Neural crest cell (in vitro differentiated cells): ENCODE data around the gene CTBP1. TPM values are rescaled to one million over a fixed set of nuclear protein-coding genes. Genes with fewer than 3 reads are reported as not detected.

Source experiments
- DNase-seq: peaks from one replicate; pipeline ENCODE4 v3.0.0; 2021; ENCODE audit warnings: low read depth, mixed read lengths, low spot score
- H3K27ac Mint-ChIP-seq: one replicate; pipeline ENCODE4 v1.8.0; 2021; ENCODE audit warnings: mild to moderate bottlenecking, mixed read lengths; ENCODE audit not compliant: unreplicated experiment
- H3K27me3 Mint-ChIP-seq: 2 replicates; pipeline ENCODE4 v1.8.0; 2021; ENCODE audit warnings: low read depth, mild to moderate bottlenecking, mixed read lengths
- H3K36me3 Mint-ChIP-seq: 2 replicates; pipeline ENCODE4 v1.8.0; 2021; ENCODE audit warnings: low read depth, mild to moderate bottlenecking, mixed read lengths
- H3K4me1 Mint-ChIP-seq: 2 replicates; pipeline ENCODE4 v1.8.0; 2021; ENCODE audit warnings: mixed read lengths
- H3K4me3 Mint-ChIP-seq: one replicate; pipeline ENCODE4 v1.8.0; 2021; ENCODE audit warnings: mild to moderate bottlenecking, mixed read lengths
- H3K9me3 Mint-ChIP-seq: 2 replicates; pipeline ENCODE4 v1.8.0; 2021; ENCODE audit warnings: mixed read lengths
- total RNA-seq: library from RNA; stranded (reverse); gene quantifications from 2 replicates; pipeline ENCODE4 v1.2.1, GENCODE V29; 2021
- TF ChIP-seq, protein P1 (sequence below): fragments of 200-600 bp; sonication (generic); conservative IDR thresholded peaks from 2 replicates; pipeline ENCODE4 v1.5.0; 2021; ENCODE audit warnings: antibody characterized with exemption, mild to moderate bottlenecking

Gene CTBP1
- total RNA-seq, 1 donor from 2014 or later = 219 TPM

DNA sequence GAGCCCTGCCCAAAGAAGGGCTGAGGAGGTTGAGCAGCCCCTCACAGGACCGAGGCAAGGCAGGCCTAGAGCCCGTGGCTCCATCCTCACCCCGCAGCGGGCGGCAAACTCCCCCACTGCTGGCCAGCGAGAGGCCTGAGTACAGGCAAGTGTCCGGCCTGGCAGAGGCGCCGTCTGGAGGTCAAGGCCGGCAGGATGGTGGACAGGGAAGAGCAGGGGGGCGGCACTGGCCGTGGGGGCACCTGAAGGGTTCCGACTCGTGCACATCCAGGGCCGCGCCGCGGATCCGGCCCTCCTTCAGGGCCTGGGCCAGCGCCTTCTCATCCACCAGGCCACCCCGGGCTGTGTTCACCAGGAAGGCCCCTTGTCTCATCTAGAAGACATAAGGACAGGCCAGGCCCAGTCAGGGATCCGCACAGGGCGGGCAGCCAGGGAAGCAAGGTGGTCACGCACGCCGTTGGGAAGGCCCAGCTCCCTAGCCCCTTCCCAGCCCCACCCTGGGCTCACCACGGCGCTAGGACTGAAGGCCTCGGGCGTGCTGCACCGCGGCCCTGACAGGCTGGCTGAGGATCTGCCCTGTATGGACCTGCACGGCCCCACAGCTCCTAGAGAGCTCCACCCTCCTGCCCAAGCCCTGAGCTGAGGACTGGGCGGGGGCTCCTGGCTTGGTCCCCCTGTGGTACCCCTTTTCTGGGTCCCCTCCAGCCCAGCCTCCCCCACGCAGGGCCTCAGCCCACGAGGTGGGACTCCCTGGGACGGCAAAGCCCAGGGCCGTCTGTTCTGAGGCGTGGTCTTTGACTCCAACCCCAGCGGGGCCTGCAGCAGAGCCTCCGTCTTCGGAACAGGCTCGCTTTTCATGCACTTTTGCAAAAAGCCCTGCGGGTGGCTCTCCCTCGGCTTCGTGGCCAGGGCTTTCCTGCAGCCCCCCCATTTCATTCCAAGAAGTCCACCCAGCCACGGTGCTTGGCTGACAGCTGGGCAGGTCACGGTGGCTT lies 34.5 kb downstream of the CTBP1 start:
- no peaks in the 10 kb centered on the region for H3K9me3 Mint-ChIP-seq
- H3K36me3 Mint-ChIP-seq = peaks cover 11% of the 10 kb centered on the region
- no peak for DNase-seq
- no peak overlapping the region for H3K27ac Mint-ChIP-seq
- no peaks in the 10 kb centered on the region for H3K27me3 Mint-ChIP-seq
- H3K4me1 Mint-ChIP-seq = no peaks in the 10 kb centered on the region
- TF ChIP-seq, protein P1, sequence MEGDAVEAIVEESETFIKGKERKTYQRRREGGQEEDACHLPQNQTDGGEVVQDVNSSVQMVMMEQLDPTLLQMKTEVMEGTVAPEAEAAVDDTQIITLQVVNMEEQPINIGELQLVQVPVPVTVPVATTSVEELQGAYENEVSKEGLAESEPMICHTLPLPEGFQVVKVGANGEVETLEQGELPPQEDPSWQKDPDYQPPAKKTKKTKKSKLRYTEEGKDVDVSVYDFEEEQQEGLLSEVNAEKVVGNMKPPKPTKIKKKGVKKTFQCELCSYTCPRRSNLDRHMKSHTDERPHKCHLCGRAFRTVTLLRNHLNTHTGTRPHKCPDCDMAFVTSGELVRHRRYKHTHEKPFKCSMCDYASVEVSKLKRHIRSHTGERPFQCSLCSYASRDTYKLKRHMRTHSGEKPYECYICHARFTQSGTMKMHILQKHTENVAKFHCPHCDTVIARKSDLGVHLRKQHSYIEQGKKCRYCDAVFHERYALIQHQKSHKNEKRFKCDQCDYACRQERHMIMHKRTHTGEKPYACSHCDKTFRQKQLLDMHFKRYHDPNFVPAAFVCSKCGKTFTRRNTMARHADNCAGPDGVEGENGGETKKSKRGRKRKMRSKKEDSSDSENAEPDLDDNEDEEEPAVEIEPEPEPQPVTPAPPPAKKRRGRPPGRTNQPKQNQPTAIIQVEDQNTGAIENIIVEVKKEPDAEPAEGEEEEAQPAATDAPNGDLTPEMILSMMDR = no peak
- no peak overlapping the region for H3K4me3 Mint-ChIP-seq

DNA sequence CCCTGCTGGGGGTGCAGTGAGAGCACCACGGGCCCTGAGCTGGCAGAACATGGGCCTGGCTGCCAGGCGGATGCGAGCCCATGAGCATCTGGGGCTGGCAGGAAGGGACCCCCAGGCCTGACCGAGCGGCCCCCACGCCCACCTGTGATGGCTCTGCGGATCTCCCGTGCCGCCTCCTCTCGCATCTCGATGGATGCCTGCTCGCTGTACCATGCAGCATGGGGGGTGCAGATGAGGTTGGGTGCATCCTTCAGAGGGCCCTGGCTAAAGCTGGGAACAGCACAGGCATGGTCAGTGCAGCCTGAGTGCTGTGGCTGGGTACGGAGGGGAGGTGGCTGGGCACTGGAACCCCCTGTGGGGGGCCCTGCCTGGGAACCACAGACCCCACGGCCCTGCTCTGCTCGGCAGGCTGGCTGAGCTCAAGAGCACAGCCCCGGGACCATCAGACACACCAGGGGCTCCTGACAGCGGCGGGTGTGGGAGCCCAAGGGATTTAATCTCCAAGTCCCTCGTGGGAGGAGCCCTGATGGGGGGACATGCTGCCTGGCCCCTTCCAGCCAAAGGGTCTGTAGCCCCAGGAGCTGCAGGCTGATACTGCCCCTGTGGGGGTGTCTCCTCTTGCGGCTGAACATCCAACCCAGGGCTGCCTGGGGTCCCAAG lies 35.5 kb downstream of the CTBP1 start:
- DNase-seq = no peak
- TF ChIP-seq, protein P1 = no peak
- no peak overlapping the region for H3K27ac Mint-ChIP-seq
- H3K36me3 Mint-ChIP-seq = peaks cover 5% of the 10 kb centered on the region
- no peaks in the 10 kb centered on the region for H3K9me3 Mint-ChIP-seq
- H3K4me1 Mint-ChIP-seq = no peaks in the 10 kb centered on the region
- no peaks in the 10 kb centered on the region for H3K27me3 Mint-ChIP-seq
- H3K4me3 Mint-ChIP-seq = no peak overlapping the region

DNA sequence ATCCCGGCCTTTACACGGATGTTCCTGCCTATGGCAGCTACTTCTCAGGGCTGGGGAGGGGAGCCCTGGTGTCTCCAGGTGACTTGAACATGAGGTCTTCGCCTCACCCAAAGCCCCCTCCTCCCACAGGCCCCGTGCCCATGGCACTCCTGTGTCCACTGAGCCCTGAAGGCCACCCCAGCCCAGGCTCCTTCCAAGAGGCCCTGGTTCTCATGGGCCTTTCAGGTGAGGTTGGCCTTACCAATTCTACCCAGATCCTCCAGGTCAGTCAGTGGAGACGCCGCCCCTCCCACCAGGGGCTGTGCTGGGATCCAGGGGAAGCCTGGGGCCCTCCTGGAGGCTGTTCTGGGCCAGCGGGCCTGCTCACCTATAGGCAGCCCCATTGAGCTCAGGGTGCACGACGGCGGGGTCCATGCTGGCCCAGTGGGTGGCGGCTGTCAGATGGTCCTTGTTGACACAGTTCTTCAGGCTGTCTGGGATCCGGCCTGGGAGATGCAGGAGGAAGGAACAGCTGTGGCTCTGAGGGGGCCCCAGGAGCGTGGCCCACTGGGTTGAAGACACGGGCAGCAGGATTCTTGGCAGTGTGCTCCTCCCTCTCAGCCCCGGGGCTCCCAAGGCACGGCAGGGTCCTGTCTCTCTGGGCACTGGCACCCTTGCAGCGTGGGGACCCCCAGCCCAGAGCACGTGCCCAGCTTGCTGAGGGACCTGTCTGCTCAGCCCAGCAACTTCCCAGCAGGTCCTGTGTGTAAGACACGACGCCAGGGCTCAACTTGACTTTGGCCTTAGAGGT lies 36.2 kb downstream of the CTBP1 start:
- TF ChIP-seq, protein P1 = no peak
- H3K27me3 Mint-ChIP-seq = no peaks in the 10 kb centered on the region
- no peaks in the 10 kb centered on the region for H3K9me3 Mint-ChIP-seq
- DNase-seq = no peak
- H3K36me3 Mint-ChIP-seq = peaks cover 2% of the 10 kb centered on the region
- H3K4me3 Mint-ChIP-seq = no peak overlapping the region
- no peak overlapping the region for H3K27ac Mint-ChIP-seq
- H3K4me1 Mint-ChIP-seq = no peaks in the 10 kb centered on the region

DNA sequence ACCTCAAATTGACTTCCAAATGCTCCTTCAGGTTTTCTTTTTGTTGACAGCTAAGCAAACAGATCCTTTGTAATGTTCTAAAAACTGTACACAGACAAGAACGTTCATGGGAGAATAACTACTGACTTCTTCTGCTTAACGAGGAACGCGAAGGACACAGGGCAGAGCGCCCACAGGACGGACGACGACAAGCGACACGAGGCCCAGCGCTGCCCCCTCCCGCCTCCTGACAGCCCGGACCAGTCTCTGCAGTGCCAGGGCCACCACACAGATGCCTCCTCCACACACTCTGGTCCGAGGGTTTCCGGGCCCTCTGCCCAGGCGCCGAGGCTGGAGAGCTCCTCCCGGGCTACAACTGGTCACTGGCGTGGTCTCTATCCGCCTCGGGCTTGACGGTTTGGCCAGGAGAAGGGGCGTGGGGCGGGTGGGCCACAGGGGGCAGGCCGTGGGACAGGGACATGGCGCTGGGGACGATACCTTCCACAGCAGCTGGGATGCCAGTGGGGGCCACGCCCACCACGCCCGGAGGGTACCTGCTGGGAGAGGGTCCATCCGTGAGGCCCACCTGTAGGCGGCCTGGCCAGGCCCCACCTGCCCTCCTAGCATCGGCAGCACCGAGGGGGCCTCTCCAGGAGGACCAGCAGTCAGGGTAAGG lies 36.9 kb downstream of the CTBP1 start:
- TF ChIP-seq, protein P1 = no peak
- H3K27me3 Mint-ChIP-seq = no peaks in the 10 kb centered on the region
- H3K4me1 Mint-ChIP-seq = no peaks in the 10 kb centered on the region
- H3K36me3 Mint-ChIP-seq = no peaks in the 10 kb centered on the region
- no peak overlapping the region for H3K4me3 Mint-ChIP-seq
- no peaks in the 10 kb centered on the region for H3K9me3 Mint-ChIP-seq
- DNase-seq = no peak
- no peak overlapping the region for H3K27ac Mint-ChIP-seq

DNA sequence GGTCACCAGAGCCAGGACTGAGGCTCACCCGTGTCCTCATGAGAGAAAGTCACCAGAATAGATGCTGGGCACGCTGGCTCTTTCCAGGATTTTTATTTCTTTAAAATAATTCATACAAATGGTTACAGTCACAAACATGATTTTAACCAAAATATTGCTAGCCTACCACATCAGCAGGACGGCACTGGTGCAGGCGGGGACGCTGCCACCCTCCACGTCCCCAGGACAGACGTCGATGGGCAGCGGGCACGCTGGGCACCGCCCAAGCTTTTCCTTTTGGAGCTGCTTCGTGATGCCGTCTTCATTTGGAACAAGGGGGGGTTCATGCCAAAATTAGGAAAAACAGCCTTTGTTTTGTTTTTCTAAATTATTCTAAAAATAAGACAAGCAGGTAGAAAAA lies 37.6 kb downstream of the CTBP1 start:
- Mint-ChIP-seq H3K27ac (no peak overlapping the region), H3K4me1 (no peaks in the 10 kb centered on the region), H3K27me3 (no peaks in the 10 kb centered on the region), H3K9me3 (no peaks in the 10 kb centered on the region), H3K4me3 (no peak overlapping the region), H3K36me3 (no peaks in the 10 kb centered on the region)
- TF ChIP-seq, protein P1 = no peak
- DNase-seq = no peak
